AG04450 (cell line): Measurements from ENCODE around the gene SFXN4. TPM values are rescaled to one million over a fixed set of nuclear protein-coding genes. Genes with fewer than 3 reads are reported as not detected.
A peak's percentile ranks its signal among the peaks of the same experiment; 100 is the strongest.
"Not testable (repeated sequence)": the region's sequence is repeated elsewhere in the genome, so short reads cannot be mapped to it uniquely, and the experiment has no call there.

Experiments used
- CTCF ChIA-PET: fragments of 300-600, 350-600 bp; formaldehyde crosslinking; extraction: SDS; loops from one replicate; lab custom pipeline; 2022; ENCODE audit warnings: antibody characterized with exemption, inconsistent platforms; lab: Charles Lee
- POLR2A ChIA-PET: fragments of 350-600 bp; formaldehyde crosslinking; extraction: SDS; loops from one replicate; lab custom pipeline; 2021; ENCODE audit warnings: antibody characterized with exemption, inconsistent platforms; lab: Yijun Ruan, JAX
- DNase-seq: peaks from one replicate; pipeline ENCODE4 v3.0.0-alpha.2; 2011; ENCODE audit warnings: low read depth, low spot score
- H3K27ac ChIP-seq: one replicate; pipeline ENCODE4 v1.5.1; 2012; ENCODE audit warnings: low read depth, low read length, control low read depth
- H3K27me3 ChIP-seq: one replicate; pipeline ENCODE4 v1.6.0; 2012; ENCODE audit warnings: low read length; ENCODE audit not compliant: control insufficient read depth, insufficient read depth
- H3K4me3 ChIP-seq: 2 replicates; pipeline ENCODE4 v1.5.1; 2011; ENCODE audit warnings: mild to moderate bottlenecking, low read depth, low read length, control low read depth
- H3K9me3 ChIP-seq: 2 replicates; pipeline ENCODE4 v1.5.1; 2012; ENCODE audit warnings: low read length; ENCODE audit not compliant: control insufficient read depth, insufficient read depth
- polyA plus RNA-seq: library from polyadenylated mRNA; depleted of rRNA; stranded (reverse); fragments of >200 nt; gene quantifications from 2 replicates; pipeline ENCODE4 v1.2.3, GENCODE V29; 2011
- TF ChIP-seq, protein P1 (sequence below): IDR thresholded peaks from 2 replicates; pipeline ENCODE4 v1.5.1; 2011; ENCODE audit warnings: low read depth, low read length, control low read depth, inconsistent platforms

SFXN4 gene
- polyA plus RNA-seq, 1 experiment: 17.1 TPM

GRCh38 chr10:119143657-119144056 is 21.9 kb downstream of the SFXN4 start:
- H3K9me3 ChIP-seq: no peaks in the 10 kb centered on the region
- no peak overlapping the region for H3K27ac ChIP-seq
- POLR2A ChIA-PET: no interaction called here
- TF ChIP-seq, protein P1, sequence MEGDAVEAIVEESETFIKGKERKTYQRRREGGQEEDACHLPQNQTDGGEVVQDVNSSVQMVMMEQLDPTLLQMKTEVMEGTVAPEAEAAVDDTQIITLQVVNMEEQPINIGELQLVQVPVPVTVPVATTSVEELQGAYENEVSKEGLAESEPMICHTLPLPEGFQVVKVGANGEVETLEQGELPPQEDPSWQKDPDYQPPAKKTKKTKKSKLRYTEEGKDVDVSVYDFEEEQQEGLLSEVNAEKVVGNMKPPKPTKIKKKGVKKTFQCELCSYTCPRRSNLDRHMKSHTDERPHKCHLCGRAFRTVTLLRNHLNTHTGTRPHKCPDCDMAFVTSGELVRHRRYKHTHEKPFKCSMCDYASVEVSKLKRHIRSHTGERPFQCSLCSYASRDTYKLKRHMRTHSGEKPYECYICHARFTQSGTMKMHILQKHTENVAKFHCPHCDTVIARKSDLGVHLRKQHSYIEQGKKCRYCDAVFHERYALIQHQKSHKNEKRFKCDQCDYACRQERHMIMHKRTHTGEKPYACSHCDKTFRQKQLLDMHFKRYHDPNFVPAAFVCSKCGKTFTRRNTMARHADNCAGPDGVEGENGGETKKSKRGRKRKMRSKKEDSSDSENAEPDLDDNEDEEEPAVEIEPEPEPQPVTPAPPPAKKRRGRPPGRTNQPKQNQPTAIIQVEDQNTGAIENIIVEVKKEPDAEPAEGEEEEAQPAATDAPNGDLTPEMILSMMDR: no peak
- CTCF ChIA-PET: no interaction called here
- no peaks in the 10 kb centered on the region for H3K27me3 ChIP-seq
- H3K4me3 ChIP-seq: no peak overlapping the region
- no peak for DNase-seq

DNA sequence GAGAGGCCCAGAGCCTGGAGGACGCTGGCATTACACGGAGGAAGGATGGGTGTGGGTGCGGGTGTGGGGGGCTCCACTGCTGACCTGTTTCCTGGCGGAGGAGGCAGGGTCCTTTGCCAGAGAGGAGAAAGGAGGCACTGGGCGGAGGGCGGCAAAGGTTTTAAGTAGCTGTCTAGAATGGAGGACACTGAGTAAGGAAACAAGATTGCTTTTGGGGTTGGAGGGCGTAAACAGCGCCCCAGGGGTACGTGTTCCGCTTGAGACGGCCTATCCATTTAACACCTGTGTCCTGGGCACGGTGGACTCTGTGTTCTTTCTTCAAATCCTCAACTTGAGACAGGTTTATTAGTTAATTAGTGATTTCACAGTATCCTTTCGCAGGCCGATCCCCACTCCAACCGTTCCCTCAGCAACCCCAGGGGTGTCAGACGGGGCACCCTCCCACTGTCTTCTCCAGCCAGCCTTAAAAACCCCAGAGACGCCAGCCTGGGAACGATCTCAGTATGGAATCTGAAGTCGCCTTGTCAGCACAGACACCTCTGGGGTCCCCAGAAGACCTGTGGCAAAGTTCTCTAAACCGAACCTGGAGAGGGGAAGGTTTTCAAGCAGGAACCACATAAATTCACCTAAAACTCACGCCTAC is 24.8 kb downstream of the SFXN4 start:
- Histone ChIP-seq H3K4me3 (no peak overlapping the region), H3K9me3 (no peaks in the 10 kb centered on the region), H3K27me3 (no peaks in the 10 kb centered on the region), H3K27ac (no peak overlapping the region)
- ChIA-PET CTCF (interaction anchor here (0.9 kb wide), 1 partner anchor 9 kb away, joined by 4 read pairs; no protein-coding TSS in a partner anchor), POLR2A (no interaction called here)
- TF ChIP-seq, protein P1: no peak
- DNase-seq: no peak

DNA sequence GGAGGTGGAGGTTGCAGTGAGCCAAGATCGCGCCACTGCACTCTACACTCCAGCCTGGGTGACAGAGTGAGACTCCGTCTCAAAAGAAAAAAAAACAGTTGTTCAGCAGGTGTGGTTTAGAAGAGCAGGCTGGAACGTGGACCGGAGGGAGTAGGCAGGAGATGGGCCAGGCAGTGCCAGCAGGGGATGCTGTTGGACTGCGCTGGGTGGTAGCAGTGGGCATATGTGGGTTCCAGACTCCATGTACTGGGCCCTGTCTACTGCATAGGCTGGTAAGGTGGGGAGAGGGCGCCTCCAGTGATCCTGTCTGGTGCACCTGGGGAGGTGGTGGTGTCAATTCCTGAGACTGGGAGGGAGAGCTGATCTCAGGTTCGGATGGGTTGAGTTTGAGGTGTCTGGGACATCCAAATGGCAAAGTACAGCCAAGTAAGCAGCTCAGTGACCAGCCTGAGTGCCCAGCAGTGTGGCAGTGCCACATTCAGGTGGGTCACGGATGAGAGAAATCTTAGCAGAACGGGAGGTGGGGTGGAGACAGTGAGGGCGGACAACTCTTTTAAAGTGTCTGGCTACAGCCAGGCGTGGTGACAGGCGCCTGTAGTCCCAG is 25.9 kb downstream of the SFXN4 start:
- ChIA-PET CTCF (interaction anchor here (0.6 to 0.9 kb wide), 2 partner anchors 10 to 68 kb away, joined by 3 to 4 read pairs; no protein-coding TSS in a partner anchor), POLR2A (no interaction called here)
- H3K4me3 ChIP-seq: no peak overlapping the region
- no peak overlapping the region for H3K27ac ChIP-seq
- H3K27me3 ChIP-seq: no peaks in the 10 kb centered on the region
- TF ChIP-seq, protein P1: peak; percentile 70
- H3K9me3 ChIP-seq: no peaks in the 10 kb centered on the region
- no peak for DNase-seq

- no peak for DNase-seq
These were observed 26.9 kb downstream of the SFXN4 start for GRCh38 chr10:119138346-119139306.

GRCh38 chr10:119137878-119138277 is 27.6 kb downstream of the SFXN4 start:
- CTCF ChIA-PET, H3K9me3 ChIP-seq, H3K4me3 ChIP-seq, H3K27ac ChIP-seq, H3K27me3 ChIP-seq, DNase-seq, POLR2A ChIA-PET: not testable (repeated sequence)

More at GRCh38 chr10:119138346-119139306, 26.9 kb downstream of the SFXN4 start:
- Histone ChIP-seq H3K4me3 (no peak overlapping the region), H3K27me3 (no peaks in the 10 kb centered on the region), H3K27ac (no peak overlapping the region), H3K9me3 (no peaks in the 10 kb centered on the region)
- ChIA-PET CTCF (interaction anchor here (0.7 kb wide), 1 partner anchor 514 kb away, joined by 8 read pairs; no protein-coding TSS in a partner anchor), POLR2A (interaction anchor here (0.7 kb wide), 1 partner anchor 34 kb away, joined by 5 read pairs; no protein-coding TSS in a partner anchor)
- TF ChIP-seq, protein P1: no peak
